Panc1 (cell line): ENCODE data around the gene DHCR7.

Experiments
- POLR2AphosphoS5 ChIP-seq: IDR thresholded peaks from 2 replicates; pipeline ENCODE4 v1.6.1; 2012; ENCODE audit warnings: mild to moderate bottlenecking, low read depth, low read length, moderate library complexity
- TCF7L2 ChIP-seq: IDR thresholded peaks from 2 replicates; pipeline ENCODE4 v1.6.1; 2011; ENCODE audit warnings: mild to moderate bottlenecking, low read depth, low read length, inconsistent platforms
- TF ChIP-seq, protein P1 (sequence below): fragments of 450-650 bp; IDR thresholded peaks from 2 replicates; pipeline ENCODE4 v1.5.1; 2017; ENCODE audit warnings: mild to moderate bottlenecking
- TF ChIP-seq, protein P2 (sequence below), 2 experiments: IDR thresholded peaks; 2 replicates each; pipeline ENCODE4 v1.6.1; 2011 to 2012; ENCODE audit warnings: low read depth in 2 of 2, control low read depth in 1 of 2, low read length in 1 of 2, mild to moderate bottlenecking in 1 of 2, moderate library complexity in 1 of 2; ENCODE audit not compliant: insufficient read depth in 1 of 2

DNA sequence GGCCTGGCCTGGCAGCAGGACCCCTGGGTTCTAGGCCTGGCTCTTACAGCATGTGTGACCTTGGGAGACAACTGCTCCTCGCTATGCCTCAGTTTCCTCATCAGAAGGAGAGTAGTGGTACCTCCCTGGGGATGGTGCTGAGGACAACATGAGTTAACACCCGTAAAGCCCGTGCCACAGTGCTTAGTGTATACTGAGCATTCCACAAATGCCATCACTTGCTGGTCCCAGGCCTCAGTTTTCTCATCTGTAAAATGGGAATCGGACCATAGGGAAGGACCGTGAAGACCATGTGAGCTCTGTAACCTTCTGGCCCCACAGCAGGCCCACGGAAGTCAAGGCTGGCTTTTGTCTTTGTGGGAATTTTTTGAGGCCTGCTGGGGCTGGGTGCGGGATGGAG lies 52.4 kb downstream of the DHCR7 start:
- TF ChIP-seq, protein P1, sequence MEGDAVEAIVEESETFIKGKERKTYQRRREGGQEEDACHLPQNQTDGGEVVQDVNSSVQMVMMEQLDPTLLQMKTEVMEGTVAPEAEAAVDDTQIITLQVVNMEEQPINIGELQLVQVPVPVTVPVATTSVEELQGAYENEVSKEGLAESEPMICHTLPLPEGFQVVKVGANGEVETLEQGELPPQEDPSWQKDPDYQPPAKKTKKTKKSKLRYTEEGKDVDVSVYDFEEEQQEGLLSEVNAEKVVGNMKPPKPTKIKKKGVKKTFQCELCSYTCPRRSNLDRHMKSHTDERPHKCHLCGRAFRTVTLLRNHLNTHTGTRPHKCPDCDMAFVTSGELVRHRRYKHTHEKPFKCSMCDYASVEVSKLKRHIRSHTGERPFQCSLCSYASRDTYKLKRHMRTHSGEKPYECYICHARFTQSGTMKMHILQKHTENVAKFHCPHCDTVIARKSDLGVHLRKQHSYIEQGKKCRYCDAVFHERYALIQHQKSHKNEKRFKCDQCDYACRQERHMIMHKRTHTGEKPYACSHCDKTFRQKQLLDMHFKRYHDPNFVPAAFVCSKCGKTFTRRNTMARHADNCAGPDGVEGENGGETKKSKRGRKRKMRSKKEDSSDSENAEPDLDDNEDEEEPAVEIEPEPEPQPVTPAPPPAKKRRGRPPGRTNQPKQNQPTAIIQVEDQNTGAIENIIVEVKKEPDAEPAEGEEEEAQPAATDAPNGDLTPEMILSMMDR, result no peak
- TF ChIP-seq, protein P2, sequence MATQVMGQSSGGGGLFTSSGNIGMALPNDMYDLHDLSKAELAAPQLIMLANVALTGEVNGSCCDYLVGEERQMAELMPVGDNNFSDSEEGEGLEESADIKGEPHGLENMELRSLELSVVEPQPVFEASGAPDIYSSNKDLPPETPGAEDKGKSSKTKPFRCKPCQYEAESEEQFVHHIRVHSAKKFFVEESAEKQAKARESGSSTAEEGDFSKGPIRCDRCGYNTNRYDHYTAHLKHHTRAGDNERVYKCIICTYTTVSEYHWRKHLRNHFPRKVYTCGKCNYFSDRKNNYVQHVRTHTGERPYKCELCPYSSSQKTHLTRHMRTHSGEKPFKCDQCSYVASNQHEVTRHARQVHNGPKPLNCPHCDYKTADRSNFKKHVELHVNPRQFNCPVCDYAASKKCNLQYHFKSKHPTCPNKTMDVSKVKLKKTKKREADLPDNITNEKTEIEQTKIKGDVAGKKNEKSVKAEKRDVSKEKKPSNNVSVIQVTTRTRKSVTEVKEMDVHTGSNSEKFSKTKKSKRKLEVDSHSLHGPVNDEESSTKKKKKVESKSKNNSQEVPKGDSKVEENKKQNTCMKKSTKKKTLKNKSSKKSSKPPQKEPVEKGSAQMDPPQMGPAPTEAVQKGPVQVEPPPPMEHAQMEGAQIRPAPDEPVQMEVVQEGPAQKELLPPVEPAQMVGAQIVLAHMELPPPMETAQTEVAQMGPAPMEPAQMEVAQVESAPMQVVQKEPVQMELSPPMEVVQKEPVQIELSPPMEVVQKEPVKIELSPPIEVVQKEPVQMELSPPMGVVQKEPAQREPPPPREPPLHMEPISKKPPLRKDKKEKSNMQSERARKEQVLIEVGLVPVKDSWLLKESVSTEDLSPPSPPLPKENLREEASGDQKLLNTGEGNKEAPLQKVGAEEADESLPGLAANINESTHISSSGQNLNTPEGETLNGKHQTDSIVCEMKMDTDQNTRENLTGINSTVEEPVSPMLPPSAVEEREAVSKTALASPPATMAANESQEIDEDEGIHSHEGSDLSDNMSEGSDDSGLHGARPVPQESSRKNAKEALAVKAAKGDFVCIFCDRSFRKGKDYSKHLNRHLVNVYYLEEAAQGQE (IDR thresholded peaks at IDR 0.05; ENCODE audit: insufficient read depth in 1 of 2, low read depth in 2 of 2, low read length in 1 of 2), result no peak
- TF ChIP-seq TCF7L2, result no peak
- TF ChIP-seq POLR2AphosphoS5, result no peak
